AG10803 (cell line): ENCODE results near the gene MPC1.
A peak's percentile ranks its signal among the peaks of the same experiment; 100 is the strongest.

Source experiments
- DNase-seq: peaks from one replicate; pipeline ENCODE4 v3.0.0; 2010; ENCODE audit warnings: low read depth
- H3K4me3 ChIP-seq: 2 replicates; pipeline ENCODE4 v1.5.1; 2011; ENCODE audit warnings: mild to moderate bottlenecking, low read length, control low read depth
- CTCF ChIP-seq: conservative IDR thresholded peaks from 2 replicates; pipeline ENCODE4 v1.5.1; 2011; ENCODE audit warnings: mild to moderate bottlenecking, low read length, control low read depth, inconsistent platforms

The MPC1 gene

GRCh38 chr6:166381381-166381732 is 1.4 kb downstream of the MPC1 start:
- H3K4me3 ChIP-seq, result peak overlapping the region; percentile 88
- DNase-seq, result no peak
- no peak for TF ChIP-seq CTCF

- no peak for TF ChIP-seq CTCF
- DNase-seq, result no peak
- no peak overlapping the region for H3K4me3 ChIP-seq
Measured at GRCh38 chr6:166379800-166380199, 2.9 kb downstream of the MPC1 start.

GRCh38 chr6:166379103-166379586 is 3.6 kb downstream of the MPC1 start:
- H3K4me3 ChIP-seq, result no peak overlapping the region
- no peak for TF ChIP-seq CTCF
- DNase-seq, result no peak

GRCh38 chr6:166377721-166378120 is 5.0 kb downstream of the MPC1 start:
- H3K4me3 ChIP-seq, result no peak overlapping the region
- no peak for TF ChIP-seq CTCF
- no peak for DNase-seq

GRCh38 chr6:166375013-166375412 is 7.7 kb downstream of the MPC1 start:
- no peak overlapping the region for H3K4me3 ChIP-seq
- no peak for DNase-seq
- TF ChIP-seq CTCF, result no peak

GRCh38 chr6:166370489-166370888 is 12.3 kb downstream of the MPC1 start:
- TF ChIP-seq CTCF, result no peak
- H3K4me3 ChIP-seq, result no peak overlapping the region
- no peak for DNase-seq

- TF ChIP-seq CTCF, result no peak
- no peak overlapping the region for H3K4me3 ChIP-seq
- DNase-seq, result no peak
Measured at GRCh38 chr6:166369782-166370181, 13.0 kb downstream of the MPC1 start.
